HL-60 (cell line): Measurements from ENCODE around the gene TYMP.

ENCODE experiments used
- DNase-seq, 2 experiments: peaks; one replicate each; pipeline ENCODE4 v3.0.0-alpha.2; 2010 to 2020; ENCODE audit warnings: low read depth in 1 of 2, low spot score in 1 of 2
- H3K27ac ChIP-seq: fragments of 250-450 bp; sonication (Bioruptor Pico); replicated peaks from 2 replicates; pipeline ENCODE4 v1.5.1; 2020; ENCODE audit warnings: mild to moderate bottlenecking, moderate library complexity
- H3K27me3 ChIP-seq: fragments of 250-450 bp; sonication (Bioruptor Pico); 2 replicates; pipeline ENCODE4 v1.5.1; 2021; ENCODE audit warnings: mild to moderate bottlenecking, moderate library complexity; ENCODE audit not compliant: insufficient read depth, poor library complexity, severe bottlenecking
- H3K4me3 ChIP-seq: replicated peaks from 2 replicates; pipeline ENCODE4 v1.5.1; 2011; ENCODE audit warnings: mild to moderate bottlenecking, control low read depth, low read length; ENCODE audit not compliant: insufficient read depth
- CTCF ChIP-seq: IDR thresholded peaks from one replicate; pipeline ENCODE4 v1.5.1; 2011; ENCODE audit warnings: low read length, control low read depth, inconsistent platforms; ENCODE audit not compliant: insufficient read depth
- GABPA ChIP-seq: IDR thresholded peaks from 2 replicates; pipeline ENCODE4 v1.6.1; 2012; ENCODE audit warnings: low read depth
- POLR2AphosphoS5 ChIP-seq: IDR thresholded peaks from 2 replicates; pipeline ENCODE4 v1.6.1; 2012; ENCODE audit warnings: low read depth
- SPI1 ChIP-seq: IDR thresholded peaks from 2 replicates; pipeline ENCODE4 v1.6.1; 2012; ENCODE audit warnings: low read depth, mild to moderate bottlenecking, borderline replicate concordance
- TF ChIP-seq, protein P1 (sequence below): IDR thresholded peaks from 2 replicates; pipeline ENCODE4 v1.6.1; 2012; ENCODE audit warnings: low read depth; ENCODE audit not compliant: insufficient replicate concordance

TYMP gene

DNA sequence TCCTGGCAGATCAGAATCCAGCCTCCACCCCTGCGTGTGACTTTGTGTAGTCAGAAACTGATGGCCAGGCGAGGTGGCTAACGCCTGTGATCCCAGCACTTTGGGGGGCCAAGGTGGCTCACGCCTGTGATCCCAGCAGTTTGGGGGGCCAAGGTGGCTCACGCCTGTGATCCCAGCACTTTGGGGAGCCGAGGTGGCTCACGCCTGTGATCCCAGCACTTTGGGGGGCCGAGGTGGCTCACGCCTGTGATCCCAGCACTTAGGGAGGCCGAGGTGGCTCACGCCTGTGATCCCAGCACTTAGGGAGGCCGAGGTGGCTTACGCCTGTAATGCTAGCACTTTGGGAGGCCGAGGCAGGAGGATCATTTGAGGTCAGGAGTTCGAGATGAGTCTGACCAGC lies 16.6 kb downstream of the TYMP start:
- Histone ChIP-seq H3K4me3 (no peak overlapping the region), H3K27ac (no peak overlapping the region), H3K27me3 (no peaks in the 10 kb centered on the region)
- no peak for DNase-seq
- no peak for TF ChIP-seq CTCF
- TF ChIP-seq, protein P1, sequence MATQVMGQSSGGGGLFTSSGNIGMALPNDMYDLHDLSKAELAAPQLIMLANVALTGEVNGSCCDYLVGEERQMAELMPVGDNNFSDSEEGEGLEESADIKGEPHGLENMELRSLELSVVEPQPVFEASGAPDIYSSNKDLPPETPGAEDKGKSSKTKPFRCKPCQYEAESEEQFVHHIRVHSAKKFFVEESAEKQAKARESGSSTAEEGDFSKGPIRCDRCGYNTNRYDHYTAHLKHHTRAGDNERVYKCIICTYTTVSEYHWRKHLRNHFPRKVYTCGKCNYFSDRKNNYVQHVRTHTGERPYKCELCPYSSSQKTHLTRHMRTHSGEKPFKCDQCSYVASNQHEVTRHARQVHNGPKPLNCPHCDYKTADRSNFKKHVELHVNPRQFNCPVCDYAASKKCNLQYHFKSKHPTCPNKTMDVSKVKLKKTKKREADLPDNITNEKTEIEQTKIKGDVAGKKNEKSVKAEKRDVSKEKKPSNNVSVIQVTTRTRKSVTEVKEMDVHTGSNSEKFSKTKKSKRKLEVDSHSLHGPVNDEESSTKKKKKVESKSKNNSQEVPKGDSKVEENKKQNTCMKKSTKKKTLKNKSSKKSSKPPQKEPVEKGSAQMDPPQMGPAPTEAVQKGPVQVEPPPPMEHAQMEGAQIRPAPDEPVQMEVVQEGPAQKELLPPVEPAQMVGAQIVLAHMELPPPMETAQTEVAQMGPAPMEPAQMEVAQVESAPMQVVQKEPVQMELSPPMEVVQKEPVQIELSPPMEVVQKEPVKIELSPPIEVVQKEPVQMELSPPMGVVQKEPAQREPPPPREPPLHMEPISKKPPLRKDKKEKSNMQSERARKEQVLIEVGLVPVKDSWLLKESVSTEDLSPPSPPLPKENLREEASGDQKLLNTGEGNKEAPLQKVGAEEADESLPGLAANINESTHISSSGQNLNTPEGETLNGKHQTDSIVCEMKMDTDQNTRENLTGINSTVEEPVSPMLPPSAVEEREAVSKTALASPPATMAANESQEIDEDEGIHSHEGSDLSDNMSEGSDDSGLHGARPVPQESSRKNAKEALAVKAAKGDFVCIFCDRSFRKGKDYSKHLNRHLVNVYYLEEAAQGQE = no peak
- no peak for TF ChIP-seq POLR2AphosphoS5
- TF ChIP-seq GABPA = no peak
- no peak for TF ChIP-seq SPI1

- H3K27me3 ChIP-seq = no peaks in the 10 kb centered on the region
- peak overlapping the region; percentile 67 for H3K4me3 ChIP-seq
- no peak for DNase-seq
- TF ChIP-seq POLR2AphosphoS5 = no peak
- TF ChIP-seq, protein P1 = no peak
- no peak for TF ChIP-seq CTCF
- TF ChIP-seq SPI1 = no peak
- no peak for TF ChIP-seq GABPA
- H3K27ac ChIP-seq = peak overlapping the region; percentile 91
Observed at GRCh38 chr22:50508897-50509296, 20.9 kb downstream of the TYMP start.

GRCh38 chr22:50507991-50508884 lies 21.6 kb downstream of the TYMP start, which contains the start of gene NCAPH2:
NCAPH2 (plus strand) TSS chr22:50508224; CDS start chr22:50508338, 114 bp downstream.
- peak within 1 kb of the TSS; percentile 81 for H3K4me3 ChIP-seq
- no peaks in the 10 kb centered on the region for H3K27me3 ChIP-seq
- peak; percentile 92 to 96 for DNase-seq
- TF ChIP-seq POLR2AphosphoS5 (peak; percentile 87), CTCF (no peak), SPI1 (no peak), GABPA (peak; percentile 46; the same call in 1 of the 2 replicates)
- TF ChIP-seq, protein P1 = peak; percentile 65
- H3K27ac ChIP-seq = peak within 1 kb of the TSS; percentile 91
